Choroid plexus epithelial cell (primary cell): ENCODE data around the gene TSPAN32.

Experiments
- DNase-seq: peaks from one replicate; pipeline ENCODE4 v3.0.0-alpha.2; 2010; ENCODE audit warnings: low read depth
- H3K4me3 ChIP-seq: 2 replicates; pipeline ENCODE4 v1.5.1; 2011; ENCODE audit warnings: low read depth, mild to moderate bottlenecking, control low read depth, low read length, moderate library complexity
- TF ChIP-seq, protein P1 (sequence below): conservative IDR thresholded peaks from 2 replicates; pipeline ENCODE4 v1.5.1; 2011; ENCODE audit warnings: low read depth, mild to moderate bottlenecking, control low read depth, inconsistent platforms, low read length, moderate library complexity

The TSPAN32 gene

DNA sequence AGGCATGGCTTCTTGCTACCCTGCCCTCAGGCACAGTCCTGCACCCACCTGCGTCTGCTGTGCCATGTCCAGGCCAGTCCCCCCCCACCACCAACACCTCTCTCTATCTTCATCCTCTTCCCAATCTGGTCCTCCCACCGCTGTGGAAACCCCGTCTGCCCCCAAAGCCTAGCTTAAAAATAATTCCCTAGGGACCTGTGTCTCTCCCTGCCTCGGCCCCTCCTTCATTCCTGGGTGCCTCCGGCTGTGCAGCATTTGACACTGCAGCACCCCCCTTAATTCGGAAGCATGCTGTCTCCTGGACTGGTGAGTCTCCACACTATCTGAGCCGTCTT lies 28.9 kb upstream of the TSPAN32 start:
- DNase-seq, result no peak

DNA sequence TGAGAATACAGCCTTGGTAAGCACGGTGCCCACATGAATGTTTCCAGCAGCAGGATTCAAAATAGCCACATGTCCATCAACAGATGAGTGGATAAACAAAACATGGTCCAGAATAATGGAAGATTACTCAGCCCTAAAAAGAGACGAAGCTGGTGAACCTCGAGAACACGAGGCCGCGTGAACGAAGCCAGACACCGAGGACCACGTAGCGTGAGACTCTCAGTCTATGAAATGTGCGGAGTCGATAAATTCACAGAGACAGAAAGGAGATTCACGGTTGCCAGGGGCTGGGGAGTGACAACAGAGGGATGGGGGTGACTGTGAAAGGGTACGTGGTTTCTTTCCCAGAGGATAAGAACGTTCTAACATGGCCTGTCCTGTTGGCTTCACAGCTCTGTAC lies 28.5 kb upstream of the TSPAN32 start:
- TF ChIP-seq, protein P1, sequence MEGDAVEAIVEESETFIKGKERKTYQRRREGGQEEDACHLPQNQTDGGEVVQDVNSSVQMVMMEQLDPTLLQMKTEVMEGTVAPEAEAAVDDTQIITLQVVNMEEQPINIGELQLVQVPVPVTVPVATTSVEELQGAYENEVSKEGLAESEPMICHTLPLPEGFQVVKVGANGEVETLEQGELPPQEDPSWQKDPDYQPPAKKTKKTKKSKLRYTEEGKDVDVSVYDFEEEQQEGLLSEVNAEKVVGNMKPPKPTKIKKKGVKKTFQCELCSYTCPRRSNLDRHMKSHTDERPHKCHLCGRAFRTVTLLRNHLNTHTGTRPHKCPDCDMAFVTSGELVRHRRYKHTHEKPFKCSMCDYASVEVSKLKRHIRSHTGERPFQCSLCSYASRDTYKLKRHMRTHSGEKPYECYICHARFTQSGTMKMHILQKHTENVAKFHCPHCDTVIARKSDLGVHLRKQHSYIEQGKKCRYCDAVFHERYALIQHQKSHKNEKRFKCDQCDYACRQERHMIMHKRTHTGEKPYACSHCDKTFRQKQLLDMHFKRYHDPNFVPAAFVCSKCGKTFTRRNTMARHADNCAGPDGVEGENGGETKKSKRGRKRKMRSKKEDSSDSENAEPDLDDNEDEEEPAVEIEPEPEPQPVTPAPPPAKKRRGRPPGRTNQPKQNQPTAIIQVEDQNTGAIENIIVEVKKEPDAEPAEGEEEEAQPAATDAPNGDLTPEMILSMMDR, result no peak
- H3K4me3 ChIP-seq, result no peak overlapping the region
- no peak for DNase-seq

More for the DNA sequence above, 28.9 kb upstream of the TSPAN32 start:
- H3K4me3 ChIP-seq, result no peak overlapping the region
- TF ChIP-seq, protein P1, result no peak

DNA sequence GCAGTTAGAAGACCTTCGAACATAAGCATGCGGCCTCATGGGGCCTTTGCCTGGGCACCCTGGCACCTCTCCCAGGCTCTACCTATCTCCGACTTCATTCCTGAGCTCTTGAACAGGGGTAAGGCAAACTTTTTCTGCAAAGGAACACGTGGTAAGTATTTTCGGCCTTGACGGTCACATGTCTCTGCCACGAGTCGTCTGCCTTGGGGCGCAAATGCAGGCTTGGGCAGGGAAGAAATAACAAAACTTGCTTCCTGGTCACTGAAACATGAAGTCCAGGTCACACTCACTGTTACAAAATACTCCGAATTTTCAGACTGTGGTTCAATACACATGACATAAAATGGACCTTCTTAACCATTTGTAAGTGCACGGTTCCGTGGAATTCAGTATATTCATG lies 28.0 kb upstream of the TSPAN32 start:
- no peak overlapping the region for H3K4me3 ChIP-seq
- TF ChIP-seq, protein P1, result no peak
- DNase-seq, result no peak

DNA sequence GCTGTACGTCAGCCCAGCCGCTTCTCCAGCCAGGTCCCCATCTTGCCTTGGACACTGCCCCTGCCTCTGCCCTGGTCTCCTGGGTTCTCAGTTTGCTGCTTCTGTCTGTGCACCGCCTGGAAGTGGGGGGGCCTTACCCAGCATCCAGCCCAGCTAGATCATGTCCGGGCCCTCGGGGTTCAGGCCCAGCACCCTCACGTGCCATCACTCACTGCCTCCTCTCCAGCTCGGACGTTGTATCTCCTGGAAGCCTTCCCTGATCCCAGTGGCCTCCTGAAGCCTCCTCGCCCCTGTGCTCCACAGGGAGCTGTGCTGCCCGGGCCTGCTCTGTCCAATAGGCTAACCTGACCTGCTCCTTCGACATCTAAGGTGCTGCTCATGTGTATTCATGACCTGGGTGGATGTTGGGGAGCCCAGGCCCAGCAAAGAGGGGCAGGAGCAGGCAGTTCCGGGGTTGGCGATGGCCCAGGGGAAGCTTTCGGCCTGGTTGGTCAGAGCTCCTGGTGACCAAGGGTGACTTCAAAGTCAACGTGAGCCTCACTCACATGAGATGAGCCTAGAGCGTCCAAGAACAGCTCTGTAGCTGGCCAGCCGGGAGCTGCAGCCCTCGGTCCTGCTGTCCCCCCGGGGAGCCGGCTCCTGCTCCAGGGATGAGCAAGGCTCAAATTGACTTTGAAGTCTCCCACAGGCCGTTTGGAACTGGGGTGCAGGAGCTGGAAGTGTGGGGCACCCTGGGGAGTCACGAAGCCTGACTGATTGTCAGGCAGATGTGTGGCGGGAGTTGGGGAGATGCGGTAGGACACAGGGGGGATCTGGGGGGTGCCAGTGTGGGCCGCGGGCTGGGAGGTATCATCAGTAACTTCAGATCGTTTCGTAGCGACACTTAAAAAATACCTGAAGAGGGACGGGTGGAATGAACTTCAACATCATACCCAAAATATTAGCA lies 26.2 kb upstream of the TSPAN32 start:
- H3K4me3 ChIP-seq, result no peak overlapping the region
- TF ChIP-seq, protein P1, result no peak
- DNase-seq, result no peak

DNA sequence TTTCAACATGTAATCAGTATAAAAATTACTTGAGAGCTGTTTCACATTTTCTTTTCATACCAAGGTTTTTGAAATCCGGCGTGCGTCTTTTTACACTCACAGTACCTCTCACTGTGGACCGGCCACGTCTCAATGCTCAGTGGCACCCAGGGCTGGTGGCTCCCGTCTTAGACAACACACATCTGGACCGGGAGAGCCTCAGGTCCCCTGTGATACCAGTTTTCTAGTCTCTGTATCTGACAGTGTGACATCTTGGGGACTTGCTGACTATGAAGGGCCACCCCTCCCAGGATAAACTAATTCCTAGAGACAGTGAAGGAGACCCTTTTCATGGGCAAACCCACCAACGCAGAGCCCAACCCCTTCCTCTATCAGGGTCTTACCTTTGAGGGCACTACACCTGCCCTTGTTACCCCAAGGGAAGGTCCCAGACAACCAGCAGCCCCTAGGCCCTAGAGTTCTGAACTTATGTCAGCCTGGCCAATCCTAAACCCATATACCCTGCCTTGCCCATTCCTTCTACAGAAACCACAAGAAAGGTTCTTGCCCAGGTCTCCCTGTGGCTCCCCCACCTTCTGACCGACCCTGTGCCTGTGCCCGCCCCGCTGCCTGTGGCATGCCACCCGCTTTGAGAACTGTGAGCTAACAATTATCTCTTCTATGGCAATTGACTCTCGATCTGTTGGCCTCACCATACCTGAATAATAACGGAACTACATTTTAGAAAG lies 25.4 kb upstream of the TSPAN32 start:
- H3K4me3 ChIP-seq, result no peak overlapping the region
- TF ChIP-seq, protein P1, result no peak
- DNase-seq, result no peak

DNA sequence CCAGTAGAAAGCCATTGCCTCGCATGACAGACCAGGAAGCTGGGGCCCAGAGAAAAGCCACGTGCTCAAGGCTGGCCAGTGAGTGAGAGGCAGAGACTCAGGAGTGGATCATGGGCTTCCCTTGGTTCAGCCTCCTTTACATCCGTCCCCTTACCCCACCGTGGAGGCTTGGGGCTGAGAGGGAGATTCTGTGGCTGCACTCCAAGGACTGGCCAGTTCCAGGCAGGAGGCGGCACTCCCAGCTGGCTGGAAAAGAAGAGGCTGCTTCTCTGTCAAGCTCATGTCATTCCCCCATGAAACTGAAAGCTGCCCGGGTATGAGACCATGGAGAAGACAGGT lies 24.8 kb upstream of the TSPAN32 start:
- TF ChIP-seq, protein P1, result no peak
- no peak overlapping the region for H3K4me3 ChIP-seq
- no peak for DNase-seq
